ENCODE data around the gene NLN. TPM values are rescaled to one million over a fixed set of nuclear protein-coding genes. Genes with fewer than 3 reads are reported as not detected.

Gene NLN
- total RNA-seq, 4 donors from 2014 or later = 8.7 to 17.5 (median 13.1) TPM

GRCh38 chr5:65832152-65832551 is 110.1 kb downstream of the NLN start:
- Histone ChIP-seq H3K27me3 (no peaks in the 10 kb centered on the region), H3K4me3 (replicated peaks in 1 of 3) (no peak overlapping the region), H3K9me3 (no peaks in the 10 kb centered on the region), H3K36me3 (no peaks in the 10 kb centered on the region), H3K27ac (no peak overlapping the region), H3K4me1 (no peaks in the 10 kb centered on the region)
- intact Hi-C loops (cut with DNase I) = no loop called here
- TF ChIP-seq POLR2A (IDR thresholded peaks at IDR 0.05) = no peak
- no peak for TF ChIP-seq CTCF (IDR thresholded peaks at IDR 0.05)
- DNase-seq = no peak

GRCh38 chr5:65832603-65833228 is 110.7 kb downstream of the NLN start:
- Histone ChIP-seq H3K4me3 (replicated peaks in 1 of 3) (no peak overlapping the region), H3K36me3 (no peaks in the 10 kb centered on the region), H3K27me3 (no peaks in the 10 kb centered on the region), H3K4me1 (no peaks in the 10 kb centered on the region), H3K9me3 (no peaks in the 10 kb centered on the region), H3K27ac (no peak overlapping the region)
- no peak for DNase-seq
- TF ChIP-seq CTCF (IDR thresholded peaks at IDR 0.05) (no peak), POLR2A (IDR thresholded peaks at IDR 0.05) (no peak)
- intact Hi-C loops (cut with DNase I) = no loop called here
- whole genome bisulfite sequencing, 2 donors = 79 to 85% methylated on average over 2 of the region's 2 CpGs

- H3K4me1 ChIP-seq = no peaks in the 10 kb centered on the region
- H3K4me3 ChIP-seq (replicated peaks in 1 of 3) = no peak overlapping the region
- H3K27ac ChIP-seq = no peak overlapping the region
- 90 to 91% methylated on average over 5 of the region's 5 CpGs for WGBS, 2 donors
- intact Hi-C loops (cut with DNase I) = no loop called here
- DNase-seq = no peak
- no peaks in the 10 kb centered on the region for H3K27me3 ChIP-seq
- no peaks in the 10 kb centered on the region for H3K9me3 ChIP-seq
- TF ChIP-seq POLR2A (IDR thresholded peaks at IDR 0.05) (no peak), CTCF (IDR thresholded peaks at IDR 0.05) (no peak)
- no peaks in the 10 kb centered on the region for H3K36me3 ChIP-seq
Measured at GRCh38 chr5:65833780-65834179, 111.8 kb downstream of the NLN start.

GRCh38 chr5:65834306-65834705 is 112.3 kb downstream of the NLN start:
- Histone ChIP-seq H3K36me3 (no peaks in the 10 kb centered on the region), H3K9me3 (no peaks in the 10 kb centered on the region), H3K27me3 (no peaks in the 10 kb centered on the region), H3K4me1 (no peaks in the 10 kb centered on the region), H3K27ac (no peak overlapping the region), H3K4me3 (replicated peaks in 1 of 3) (no peak overlapping the region)
- TF ChIP-seq POLR2A (IDR thresholded peaks at IDR 0.05) (no peak), CTCF (IDR thresholded peaks at IDR 0.05) (no peak)
- 87 to 95% methylated on average over 1 of the region's 1 CpG for WGBS, 2 donors
- DNase-seq = no peak
- intact Hi-C loops (cut with DNase I) = no loop called here

GRCh38 chr5:65835191-65835590 is 113.2 kb downstream of the NLN start:
- no peaks in the 10 kb centered on the region for H3K27me3 ChIP-seq
- no peak overlapping the region for H3K27ac ChIP-seq
- no peaks in the 10 kb centered on the region for H3K4me1 ChIP-seq
- no peak overlapping the region for H3K4me3 ChIP-seq (replicated peaks in 1 of 3)
- intact Hi-C loops (cut with DNase I) = no loop called here
- H3K9me3 ChIP-seq = no peaks in the 10 kb centered on the region
- H3K36me3 ChIP-seq = no peaks in the 10 kb centered on the region
- WGBS, 2 donors = 88 to 93% methylated on average over 2 of the region's 2 CpGs
- TF ChIP-seq POLR2A (IDR thresholded peaks at IDR 0.05) = no peak
- no peak for TF ChIP-seq CTCF (IDR thresholded peaks at IDR 0.05)
- no peak for DNase-seq

Data from thyroid gland (tissue), 4 donors.